Esophagus muscularis mucosa (tissue), 4 donors: ENCODE measurements around the gene KRT86. TPM values are rescaled to one million over a fixed set of nuclear protein-coding genes. Genes with fewer than 3 reads are reported as not detected.
"Not testable (repeated sequence)": the region's sequence is repeated elsewhere in the genome, so short reads cannot be mapped to it uniquely, and the experiment has no call there.

Experiments used
- DNase-seq: peaks from one replicate; pipeline ENCODE4 v3.0.0-alpha.2; 2017; ENCODE audit errors: extremely low spot score
- H3K27ac ChIP-seq, 4 donors: fragments of 200-600 bp; sonication (generic); replicated peaks in 1 of 4; 1 replicate in 3 of 4; 2 replicates in 1 of 4; pipeline ENCODE4 v1.5.1; 2016 to 2019; ENCODE audit warnings: mild to moderate bottlenecking in 1 of 4
- H3K27me3 ChIP-seq, 4 donors: fragments of 200-600 bp; sonication (generic); one replicate each; pipeline versions ENCODE4 v1.5.1 to v1.6.0; 2016 to 2019
- H3K36me3 ChIP-seq, 4 donors: fragments of 200-600 bp; sonication (generic); one replicate each; pipeline ENCODE4 v1.5.1; 2016 to 2019
- H3K4me1 ChIP-seq, 4 donors: fragments of 200-600 bp; sonication (generic); one replicate each; pipeline ENCODE4 v1.5.1; 2016 to 2019
- H3K4me3 ChIP-seq, 4 donors: fragments of 200-600 bp; sonication (generic); 1 replicate in 2 of 4; 2 replicates in 2 of 4; pipeline ENCODE4 v1.5.1; 2016 to 2019; ENCODE audit warnings: mild to moderate bottlenecking in 4 of 4, moderate library complexity in 1 of 4
- H3K9me3 ChIP-seq, 4 donors: fragments of 200-600 bp; sonication (generic); 1 replicate in 3 of 4; 2 replicates in 1 of 4; pipeline ENCODE4 v1.5.1; 2016 to 2019
- EP300 ChIP-seq: sonication (generic); formaldehyde crosslinking; IDR thresholded peaks from one replicate; pipeline ENCODE4 v1.6.1; 2017; ENCODE audit warnings: antibody characterized with exemption
- POLR2A ChIP-seq: fragments of 450-650 bp; IDR thresholded peaks from one replicate; pipeline ENCODE4 v1.6.1; 2017; ENCODE audit warnings: antibody characterized with exemption, moderate library complexity, mild to moderate bottlenecking, low read depth
- POLR2AphosphoS5 ChIP-seq, 2 donors: sonication (generic); formaldehyde crosslinking; IDR thresholded peaks; one replicate each; pipeline ENCODE4 v1.6.1; 2017; ENCODE audit warnings: antibody characterized with exemption in 2 of 2
- WGBS: methylation state at CpG from one replicate; pipeline ENCODE4 v1.1.5; 2018; 5-methylcytosine and 5-hydroxymethylcytosine counted together
- intact Hi-C: fragments of 100-400 bp; cut with DNase I; formaldehyde crosslinking; loops from one replicate; pipeline ENCODE4 v1.15.1; 2023
- total RNA-seq, 4 donors: library from RNA; depleted of rRNA; stranded (reverse); fragments of >200 nt; gene quantifications; one replicate each; pipeline versions ENCODE4 v1.1.0 to v1.2.1, GENCODE V29; 2016
- TF ChIP-seq, protein P1 (sequence below), 3 experiments: fragments of 200-600 bp in 2 of 3; fragments of 450-650 bp in 1 of 3; sonication (generic) in 2 of 3; IDR thresholded peaks; one replicate each; pipeline ENCODE4 v1.5.1; 2017 to 2019; ENCODE audit warnings: antibody characterized with exemption in 3 of 3, mild to moderate bottlenecking in 2 of 3, moderate library complexity in 1 of 3

Gene KRT86
- total RNA-seq, 4 donors from 2014 or later, result 0.29 to 0.33 TPM; not detected in 2

- DNase-seq, H3K4me3 ChIP-seq, H3K27me3 ChIP-seq, H3K4me1 ChIP-seq, H3K27ac ChIP-seq, H3K9me3 ChIP-seq, intact Hi-C loops, H3K36me3 ChIP-seq: not testable (repeated sequence)
- no CpG with 5 or more reads among the region's 5 CpGs for WGBS
These were observed 16.2 kb downstream of the KRT86 start for GRCh38 chr12:52290483-52291134.

DNA sequence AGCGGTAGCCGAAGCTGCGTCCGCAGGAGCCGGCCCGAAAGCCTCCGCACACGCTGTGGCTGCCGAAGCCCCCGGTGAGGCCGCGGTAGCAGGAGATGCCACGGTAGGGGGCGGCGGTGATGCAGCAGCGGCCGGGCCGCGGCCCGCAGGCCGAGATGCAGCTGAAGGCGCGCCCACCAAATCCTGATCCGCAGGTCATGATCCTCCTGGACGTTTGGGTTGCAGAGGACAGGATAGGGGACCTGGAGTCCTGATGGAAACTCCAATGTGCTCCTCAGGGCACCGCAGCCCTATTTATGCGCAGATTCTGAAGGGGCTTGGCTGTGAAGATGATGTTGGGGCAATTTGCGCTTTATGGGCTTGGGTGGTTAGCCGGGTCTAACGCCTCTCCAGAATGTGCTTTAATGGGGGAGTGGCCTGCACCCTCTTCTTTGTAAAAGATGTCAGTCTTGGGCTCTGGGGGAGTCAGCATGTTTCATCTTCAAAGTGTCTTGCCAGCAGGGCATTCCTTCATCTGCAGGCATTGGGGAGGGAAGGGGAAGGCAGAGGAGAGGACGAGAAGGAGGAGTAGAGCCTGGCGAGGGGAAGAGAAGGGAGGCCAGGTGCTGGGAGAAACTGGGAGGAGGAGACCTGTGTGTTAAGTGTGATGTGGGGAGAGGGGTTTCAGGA, 17.0 kb downstream of the KRT86 start, which contains the start of gene KRT81:
TSS of gene KRT81 (minus strand) at position 268 of the 669 bp plus-strand sequence. CDS start at position 199, 69 bp downstream.
- no peak for TF ChIP-seq POLR2A
- TF ChIP-seq EP300, result no peak
- no peak for TF ChIP-seq POLR2AphosphoS5 (IDR thresholded peaks at IDR 0.05)
- TF ChIP-seq, protein P1, sequence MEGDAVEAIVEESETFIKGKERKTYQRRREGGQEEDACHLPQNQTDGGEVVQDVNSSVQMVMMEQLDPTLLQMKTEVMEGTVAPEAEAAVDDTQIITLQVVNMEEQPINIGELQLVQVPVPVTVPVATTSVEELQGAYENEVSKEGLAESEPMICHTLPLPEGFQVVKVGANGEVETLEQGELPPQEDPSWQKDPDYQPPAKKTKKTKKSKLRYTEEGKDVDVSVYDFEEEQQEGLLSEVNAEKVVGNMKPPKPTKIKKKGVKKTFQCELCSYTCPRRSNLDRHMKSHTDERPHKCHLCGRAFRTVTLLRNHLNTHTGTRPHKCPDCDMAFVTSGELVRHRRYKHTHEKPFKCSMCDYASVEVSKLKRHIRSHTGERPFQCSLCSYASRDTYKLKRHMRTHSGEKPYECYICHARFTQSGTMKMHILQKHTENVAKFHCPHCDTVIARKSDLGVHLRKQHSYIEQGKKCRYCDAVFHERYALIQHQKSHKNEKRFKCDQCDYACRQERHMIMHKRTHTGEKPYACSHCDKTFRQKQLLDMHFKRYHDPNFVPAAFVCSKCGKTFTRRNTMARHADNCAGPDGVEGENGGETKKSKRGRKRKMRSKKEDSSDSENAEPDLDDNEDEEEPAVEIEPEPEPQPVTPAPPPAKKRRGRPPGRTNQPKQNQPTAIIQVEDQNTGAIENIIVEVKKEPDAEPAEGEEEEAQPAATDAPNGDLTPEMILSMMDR (IDR thresholded peaks at IDR 0.05), result no peak
- intact Hi-C loops, result no loop called here
- Histone ChIP-seq H3K27me3 (peaks cover 0 to 9% (median 0%) of the 10 kb centered on the region in 4 donors), H3K4me1 (no peaks in the 10 kb centered on the region), H3K36me3 (no peaks in the 10 kb centered on the region), H3K9me3 (no peaks in the 10 kb centered on the region), H3K27ac (no peak within 1 kb of the TSS), H3K4me3 (no peak within 1 kb of the TSS)
- no peak for DNase-seq
- WGBS, result 82% methylated on average over 4 of the region's 32 CpGs

DNA sequence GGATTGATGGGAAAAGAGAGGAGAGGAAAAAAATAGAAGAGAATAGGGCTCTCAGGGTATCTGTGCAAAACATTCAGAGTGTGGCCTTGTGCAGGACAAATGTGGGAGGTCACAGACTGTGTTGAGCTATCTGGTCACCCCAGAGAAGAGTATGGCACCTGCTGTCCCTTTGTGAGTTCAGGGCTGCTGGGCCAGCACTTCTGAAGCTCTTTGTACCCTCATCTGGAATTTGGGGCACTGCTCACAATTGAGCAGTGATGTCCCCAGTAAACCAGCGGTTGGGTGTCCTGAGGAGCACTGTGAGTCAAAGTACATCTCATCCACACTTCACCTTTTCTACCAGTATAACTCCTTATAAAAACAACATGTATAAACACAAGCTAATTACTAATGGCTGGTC, 19.5 kb downstream of the KRT86 start:
- no peaks in the 10 kb centered on the region for H3K9me3 ChIP-seq
- WGBS, result 89% methylated on average over 1 of the region's 1 CpG
- no peaks in the 10 kb centered on the region for H3K4me1 ChIP-seq
- H3K27ac ChIP-seq, result no peak overlapping the region
- TF ChIP-seq, protein P1 (IDR thresholded peaks at IDR 0.05), result no peak
- TF ChIP-seq POLR2AphosphoS5 (IDR thresholded peaks at IDR 0.05) (no peak), POLR2A (no peak), EP300 (no peak)
- H3K36me3 ChIP-seq, result no peaks in the 10 kb centered on the region
- DNase-seq, result no peak
- intact Hi-C loops, result no loop called here
- no peak overlapping the region for H3K4me3 ChIP-seq
- peaks cover 0 to 9% (median 0%) of the 10 kb centered on the region in 4 donors for H3K27me3 ChIP-seq

- Histone ChIP-seq H3K4me3 (no peak overlapping the region), H3K27me3 (peaks cover 0 to 9% (median 0%) of the 10 kb centered on the region in 4 donors), H3K27ac (no peak overlapping the region), H3K9me3 (no peaks in the 10 kb centered on the region), H3K4me1 (no peaks in the 10 kb centered on the region), H3K36me3 (no peaks in the 10 kb centered on the region)
- 16% methylated on average over 1 of the region's 1 CpG for WGBS
- intact Hi-C loops, result no loop called here
- DNase-seq, result no peak
- TF ChIP-seq POLR2A, result no peak
- TF ChIP-seq, protein P1 (IDR thresholded peaks at IDR 0.05), result no peak
- no peak for TF ChIP-seq POLR2AphosphoS5 (IDR thresholded peaks at IDR 0.05)
- TF ChIP-seq EP300, result no peak
These were observed 20.4 kb downstream of the KRT86 start for GRCh38 chr12:52294803-52295202.

GRCh38 chr12:52295663-52296062, 21.2 kb downstream of the KRT86 start:
- Histone ChIP-seq H3K4me1 (no peaks in the 10 kb centered on the region), H3K27ac (no peak overlapping the region), H3K9me3 (no peaks in the 10 kb centered on the region), H3K27me3 (peaks cover 0 to 9% (median 0%) of the 10 kb centered on the region in 4 donors), H3K4me3 (no peak overlapping the region), H3K36me3 (no peaks in the 10 kb centered on the region)
- 93% methylated on average over 1 of the region's 1 CpG for whole genome bisulfite sequencing
- no peak for DNase-seq
- intact Hi-C loops, result no loop called here
- TF ChIP-seq, protein P1 (IDR thresholded peaks at IDR 0.05), result no peak
- TF ChIP-seq POLR2A (no peak), POLR2AphosphoS5 (IDR thresholded peaks at IDR 0.05) (no peak), EP300 (no peak)
